Liver (tissue), 9 donors: ENCODE measurements around the gene CAPN7. TPM values are rescaled to one million over a fixed set of nuclear protein-coding genes. Genes with fewer than 3 reads are reported as not detected.

ENCODE experiments used
- DNase-seq: peaks from one replicate; pipeline ENCODE4 v3.0.0-alpha.2; 2017; ENCODE audit warnings: low spot score
- H3K27ac ChIP-seq, 2 donors: one replicate each; pipeline ENCODE4 v1.7.0; 2013; ENCODE audit warnings: inconsistent platforms in 2 of 2, low read length in 2 of 2, control low read depth in 1 of 2, low read depth in 1 of 2, mild to moderate bottlenecking in 1 of 2
- H3K27me3 ChIP-seq, 4 donors: one replicate each; pipeline versions ENCODE4 v1.6.1 to v1.7.0; 2013; ENCODE audit warnings: low read length in 3 of 4, inconsistent platforms in 1 of 4, mild to moderate bottlenecking in 1 of 4, moderate library complexity in 1 of 4; ENCODE audit not compliant: control insufficient read depth in 4 of 4, insufficient read depth in 4 of 4
- H3K36me3 ChIP-seq, 4 donors: one replicate each; pipeline versions ENCODE4 v1.6.1 to v1.7.0; 2013; ENCODE audit warnings: low read length in 3 of 4, mild to moderate bottlenecking in 3 of 4, low read depth in 1 of 4, moderate library complexity in 1 of 4; ENCODE audit not compliant: control insufficient read depth in 4 of 4, insufficient read depth in 3 of 4
- H3K4me1 ChIP-seq, 4 donors: one replicate each; pipeline versions ENCODE4 v1.6.1 to v1.7.0; 2013; ENCODE audit warnings: low read length in 3 of 4, mild to moderate bottlenecking in 3 of 4, moderate library complexity in 1 of 4; ENCODE audit not compliant: control insufficient read depth in 4 of 4, insufficient read depth in 4 of 4
- H3K4me3 ChIP-seq, 3 donors: one replicate each; pipeline versions ENCODE4 v1.6.1 to v1.7.0; 2013; ENCODE audit warnings: low read length in 3 of 3, control low read depth in 1 of 3, low read depth in 1 of 3, mild to moderate bottlenecking in 1 of 3
- H3K9ac ChIP-seq, 2 donors: one replicate each; pipeline ENCODE4 v1.7.0; 2013; ENCODE audit warnings: low read length in 2 of 2, mild to moderate bottlenecking in 2 of 2, moderate library complexity in 2 of 2, control low read depth in 1 of 2, low read depth in 1 of 2
- H3K9me3 ChIP-seq, 4 donors: one replicate each; pipeline versions ENCODE4 v1.6.1 to v1.7.0; 2013; ENCODE audit warnings: low read length in 3 of 4; ENCODE audit not compliant: control insufficient read depth in 4 of 4
- ATF3 ChIP-seq: IDR thresholded peaks from 2 replicates; pipeline ENCODE4 v1.6.1; 2016; ENCODE audit warnings: antibody characterized with exemption
- EGR1 ChIP-seq, 2 donors: IDR thresholded peaks; 2 replicates each; pipeline ENCODE4 v1.6.1; 2016 to 2018; ENCODE audit warnings: antibody characterized with exemption in 2 of 2, low read depth in 2 of 2
- FOXA1 ChIP-seq: IDR thresholded peaks from 2 replicates; pipeline ENCODE4 v1.6.1; 2016; ENCODE audit warnings: antibody characterized with exemption
- FOXA2 ChIP-seq: IDR thresholded peaks from 2 replicates; pipeline ENCODE4 v1.6.1; 2016; ENCODE audit warnings: antibody characterized with exemption
- GABPA ChIP-seq, 2 donors: IDR thresholded peaks in 1 of 2; conservative IDR thresholded peaks in 1 of 2; 2 replicates each; pipeline ENCODE4 v1.6.1; 2016; ENCODE audit warnings: antibody characterized with exemption in 2 of 2, mild to moderate bottlenecking in 1 of 2, moderate library complexity in 1 of 2
- HNF4A ChIP-seq, 2 donors: conservative IDR thresholded peaks; 2 replicates each; pipeline ENCODE4 v1.6.1; 2016; ENCODE audit warnings: antibody characterized with exemption in 2 of 2, mild to moderate bottlenecking in 2 of 2
- JUND ChIP-seq, 2 donors: IDR thresholded peaks; 2 replicates each; pipeline ENCODE4 v1.6.1; 2016; ENCODE audit warnings: antibody characterized with exemption in 2 of 2
- MAX ChIP-seq: IDR thresholded peaks from 2 replicates; pipeline ENCODE4 v1.6.1; 2016; ENCODE audit warnings: antibody characterized with exemption
- NR2F2 ChIP-seq: IDR thresholded peaks from 2 replicates; pipeline ENCODE4 v1.6.1; 2016; ENCODE audit warnings: antibody characterized with exemption
- RAD21 ChIP-seq, 2 donors: IDR thresholded peaks; 2 replicates each; pipeline ENCODE4 v1.6.1; 2016; ENCODE audit warnings: antibody characterized with exemption in 2 of 2, mild to moderate bottlenecking in 2 of 2
- TAF1 ChIP-seq: conservative IDR thresholded peaks from 2 replicates; pipeline ENCODE4 v1.6.1; 2016; ENCODE audit warnings: antibody characterized with exemption, mild to moderate bottlenecking
- YY1 ChIP-seq: IDR thresholded peaks from 2 replicates; pipeline ENCODE4 v1.6.1; 2016; ENCODE audit warnings: antibody characterized with exemption, mild to moderate bottlenecking
- ZBTB33 ChIP-seq: IDR thresholded peaks from 2 replicates; pipeline ENCODE4 v1.6.1; 2016; ENCODE audit warnings: antibody characterized with exemption
- WGBS: extraction: QIAGEN DNeasy Blood & Tissue Kit; methylation state at CpG from one replicate; pipeline ENCODE4 v1.1.7; 2013; 5-methylcytosine and 5-hydroxymethylcytosine counted together
- polyA plus RNA-seq, 2 donors: library from polyadenylated mRNA; stranded (reverse) in 1 of 2; unstranded in 1 of 2; fragments of 200-250 nt in 1 of 2; fragments of >200 nt in 1 of 2; fragmentation: Nextera tagmentation in 1 of 2; extraction: Ambion mirVana in 1 of 2; gene quantifications; one replicate each; pipeline versions ENCODE4 v1.2.1 to v1.2.3, GENCODE V29; 2013 to 2015
- total RNA-seq, 2 donors: library from RNA; depleted of rRNA; stranded (reverse); fragments of >200 nt; gene quantifications; one replicate each; pipeline ENCODE4 v1.2.3, GENCODE V29; 2014
- TF ChIP-seq, protein P1 (sequence below): IDR thresholded peaks from 2 replicates; pipeline ENCODE4 v1.6.1; 2016; ENCODE audit warnings: antibody characterized with exemption, mild to moderate bottlenecking
- TF ChIP-seq, protein P2 (sequence below): fragments of 150-350 bp; IDR thresholded peaks from 2 replicates; pipeline ENCODE4 v1.5.1; 2017; ENCODE audit warnings: improper control_type of control experiment, low read depth, low read length; ENCODE audit not compliant: missing input control
- donor health status: healthy.
- donor health status: healthy.
- donor health status: healthy.
- donor health status: healthy.
- donor health status: healthy.

The CAPN7 gene
- total and polyA plus RNA-seq, 4 donors: 9.5 to 41.9 (median 17.9) TPM

- Histone ChIP-seq H3K4me3 (peak overlapping the region in 2 of 3 donors; percentile 23 to 29), H3K27me3 (no peaks in the 10 kb centered on the region), H3K9me3 (no peaks in the 10 kb centered on the region), H3K36me3 (peaks cover 0 to 19% (median 1%) of the 10 kb centered on the region in 4 donors), H3K4me1 (peaks cover 3 to 20% (median 7%) of the 10 kb centered on the region in 4 donors), H3K9ac (peak overlapping the region in 1 of 2 donors; percentile 96), H3K27ac (no peak overlapping the region)
- TF ChIP-seq MAX: no peak
- no peak for DNase-seq
- WGBS: 88% methylated on average over 5 of the region's 5 CpGs
These were observed 1.9 kb downstream of the CAPN7 start for GRCh38 chr3:15207836-15208504.

DNA sequence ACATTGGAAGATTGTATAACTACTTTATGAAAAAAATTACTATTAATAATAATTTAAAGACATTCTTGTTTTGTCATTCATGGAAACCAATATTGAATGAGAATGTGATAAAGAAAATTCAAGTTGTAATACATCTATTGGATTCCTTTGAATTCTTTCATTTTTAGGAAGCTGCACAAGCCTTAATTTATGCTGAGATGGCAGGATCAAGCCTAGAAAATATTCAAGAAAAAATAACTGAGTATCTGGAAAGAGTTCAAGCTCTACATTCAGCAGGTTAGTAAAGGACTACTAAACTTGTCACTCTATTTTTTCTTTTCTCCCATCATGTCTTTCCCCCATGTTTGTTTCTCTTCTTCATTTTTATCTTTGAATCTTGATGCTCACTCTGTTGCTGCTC is 5.9 kb downstream of the CAPN7 start:
- H3K27ac ChIP-seq: no peak overlapping the region
- H3K4me3 ChIP-seq: no peak overlapping the region
- H3K4me1 ChIP-seq: peaks cover 6 to 13% (median 7%) of the 10 kb centered on the region in 4 donors
- no peaks in the 10 kb centered on the region for H3K27me3 ChIP-seq
- no peak for DNase-seq
- peaks cover 4 to 31% (median 7%) of the 10 kb centered on the region in 4 donors for H3K36me3 ChIP-seq
- no peak overlapping the region for H3K9ac ChIP-seq
- no peaks in the 10 kb centered on the region for H3K9me3 ChIP-seq
- TF ChIP-seq FOXA1: no peak
- TF ChIP-seq TAF1: no peak
- no peak for TF ChIP-seq GABPA (IDR thresholded peaks at IDR 0.05 in 1 of 2, conservative IDR thresholded peaks at IDR 0.05 in 1 of 2)
- TF ChIP-seq NR2F2: no peak
- TF ChIP-seq, protein P1, sequence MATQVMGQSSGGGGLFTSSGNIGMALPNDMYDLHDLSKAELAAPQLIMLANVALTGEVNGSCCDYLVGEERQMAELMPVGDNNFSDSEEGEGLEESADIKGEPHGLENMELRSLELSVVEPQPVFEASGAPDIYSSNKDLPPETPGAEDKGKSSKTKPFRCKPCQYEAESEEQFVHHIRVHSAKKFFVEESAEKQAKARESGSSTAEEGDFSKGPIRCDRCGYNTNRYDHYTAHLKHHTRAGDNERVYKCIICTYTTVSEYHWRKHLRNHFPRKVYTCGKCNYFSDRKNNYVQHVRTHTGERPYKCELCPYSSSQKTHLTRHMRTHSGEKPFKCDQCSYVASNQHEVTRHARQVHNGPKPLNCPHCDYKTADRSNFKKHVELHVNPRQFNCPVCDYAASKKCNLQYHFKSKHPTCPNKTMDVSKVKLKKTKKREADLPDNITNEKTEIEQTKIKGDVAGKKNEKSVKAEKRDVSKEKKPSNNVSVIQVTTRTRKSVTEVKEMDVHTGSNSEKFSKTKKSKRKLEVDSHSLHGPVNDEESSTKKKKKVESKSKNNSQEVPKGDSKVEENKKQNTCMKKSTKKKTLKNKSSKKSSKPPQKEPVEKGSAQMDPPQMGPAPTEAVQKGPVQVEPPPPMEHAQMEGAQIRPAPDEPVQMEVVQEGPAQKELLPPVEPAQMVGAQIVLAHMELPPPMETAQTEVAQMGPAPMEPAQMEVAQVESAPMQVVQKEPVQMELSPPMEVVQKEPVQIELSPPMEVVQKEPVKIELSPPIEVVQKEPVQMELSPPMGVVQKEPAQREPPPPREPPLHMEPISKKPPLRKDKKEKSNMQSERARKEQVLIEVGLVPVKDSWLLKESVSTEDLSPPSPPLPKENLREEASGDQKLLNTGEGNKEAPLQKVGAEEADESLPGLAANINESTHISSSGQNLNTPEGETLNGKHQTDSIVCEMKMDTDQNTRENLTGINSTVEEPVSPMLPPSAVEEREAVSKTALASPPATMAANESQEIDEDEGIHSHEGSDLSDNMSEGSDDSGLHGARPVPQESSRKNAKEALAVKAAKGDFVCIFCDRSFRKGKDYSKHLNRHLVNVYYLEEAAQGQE: no peak
- TF ChIP-seq MAX: no peak
- TF ChIP-seq ATF3: no peak
- TF ChIP-seq HNF4A (conservative IDR thresholded peaks at IDR 0.05): no peak
- no peak for TF ChIP-seq EGR1 (IDR thresholded peaks at IDR 0.05; ENCODE audit: low read depth in 2 of 2)
- TF ChIP-seq JUND (IDR thresholded peaks at IDR 0.05): no peak

GRCh38 chr3:15214758-15215157 is 8.7 kb downstream of the CAPN7 start:
- Histone ChIP-seq H3K36me3 (peaks cover 9 to 52% (median 27%) of the 10 kb centered on the region in 4 donors), H3K9me3 (no peaks in the 10 kb centered on the region), H3K4me1 (peaks cover 0 to 4% (median 1%) of the 10 kb centered on the region in 4 donors), H3K9ac (no peak overlapping the region), H3K27ac (no peak overlapping the region), H3K4me3 (no peak overlapping the region), H3K27me3 (no peaks in the 10 kb centered on the region)
- WGBS: 90% methylated on average over 1 of the region's 1 CpG
- DNase-seq: no peak
- TF ChIP-seq JUND (IDR thresholded peaks at IDR 0.05): no peak
- TF ChIP-seq ZBTB33: no peak
- no peak for TF ChIP-seq RAD21 (IDR thresholded peaks at IDR 0.05)
- TF ChIP-seq, protein P2, sequence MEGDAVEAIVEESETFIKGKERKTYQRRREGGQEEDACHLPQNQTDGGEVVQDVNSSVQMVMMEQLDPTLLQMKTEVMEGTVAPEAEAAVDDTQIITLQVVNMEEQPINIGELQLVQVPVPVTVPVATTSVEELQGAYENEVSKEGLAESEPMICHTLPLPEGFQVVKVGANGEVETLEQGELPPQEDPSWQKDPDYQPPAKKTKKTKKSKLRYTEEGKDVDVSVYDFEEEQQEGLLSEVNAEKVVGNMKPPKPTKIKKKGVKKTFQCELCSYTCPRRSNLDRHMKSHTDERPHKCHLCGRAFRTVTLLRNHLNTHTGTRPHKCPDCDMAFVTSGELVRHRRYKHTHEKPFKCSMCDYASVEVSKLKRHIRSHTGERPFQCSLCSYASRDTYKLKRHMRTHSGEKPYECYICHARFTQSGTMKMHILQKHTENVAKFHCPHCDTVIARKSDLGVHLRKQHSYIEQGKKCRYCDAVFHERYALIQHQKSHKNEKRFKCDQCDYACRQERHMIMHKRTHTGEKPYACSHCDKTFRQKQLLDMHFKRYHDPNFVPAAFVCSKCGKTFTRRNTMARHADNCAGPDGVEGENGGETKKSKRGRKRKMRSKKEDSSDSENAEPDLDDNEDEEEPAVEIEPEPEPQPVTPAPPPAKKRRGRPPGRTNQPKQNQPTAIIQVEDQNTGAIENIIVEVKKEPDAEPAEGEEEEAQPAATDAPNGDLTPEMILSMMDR: no peak
- TF ChIP-seq FOXA2: no peak
- TF ChIP-seq FOXA1: no peak
- no peak for TF ChIP-seq YY1
- TF ChIP-seq HNF4A (conservative IDR thresholded peaks at IDR 0.05): no peak
- no peak for TF ChIP-seq TAF1
- no peak for TF ChIP-seq MAX
